ENCODE results near the gene FOXRED2. TPM values are rescaled to one million over a fixed set of nuclear protein-coding genes. Genes with fewer than 3 reads are reported as not detected.

FOXRED2 gene
- total and polyA plus RNA-seq, 2 of the 4 experiments (the other 2 are of a cell fraction) = 1.6 to 4.0 TPM

- Histone ChIP-seq H3K4me3 (ENCODE audit: insufficient read depth, low read depth, low read length) (no peak overlapping the region), H4K8ac (ENCODE audit: low read depth in 2 of 2, low read length in 2 of 2) (peak overlapping the region; percentile 22 to 92), H3K79me1 (ENCODE audit: low read depth in 1 of 2, low read length in 2 of 2) (peaks cover 0 to 32% of the 10 kb centered on the region in 2 experiments; a peak in 3 of 4 replicates), H3K56ac (ENCODE audit: extremely low read depth, insufficient read depth, low read length) (peak overlapping the region; percentile 72), H3K9me1 (ENCODE audit: insufficient read depth, low read length) (peaks cover 7% of the 10 kb centered on the region), H3K4ac (ENCODE audit: low read depth, low read length) (peak overlapping the region; percentile 96), H2AK5ac (ENCODE audit: low read depth, low read length) (peak overlapping the region; percentile 97), H4K91ac (ENCODE audit: insufficient read depth, low read depth, low read length) (peak overlapping the region; percentile 90), H3K14ac (replicated peaks; ENCODE audit: low read depth, low read length) (peak overlapping the region; percentile 78), H3K4me1 (ENCODE audit: control insufficient read depth, insufficient read depth, low read length) (peaks cover 19% of the 10 kb centered on the region), H4K5ac (ENCODE audit: low read depth, low read length) (peak overlapping the region; percentile 54), H3K4me2 (ENCODE audit: low read depth, low read length) (peak overlapping the region; percentile 41), H3K23ac (ENCODE audit: low read depth, low read length) (peak overlapping the region; percentile 73), H2BK5ac (ENCODE audit: low read depth, low read length, poor library complexity, severe bottlenecking) (peak overlapping the region; percentile 84), H2AFZ (replicated peaks; ENCODE audit: low read length, poor library complexity) (peak overlapping the region; percentile 50), H2BK15ac (ENCODE audit: low read depth, low read length) (peak overlapping the region; percentile 92), H2BK20ac (ENCODE audit: low read depth, low read length) (peak overlapping the region; percentile 97), H3K27me3 (ENCODE audit: control insufficient read depth, insufficient read depth, low read length) (no peaks in the 10 kb centered on the region), H3K9ac (ENCODE audit: low read depth, low read length) (no peak overlapping the region; the same call in 1 of the 2 replicates), H3K27ac (ENCODE audit: insufficient read depth, low read length) (peak overlapping the region; percentile 76), H3K9me3 (ENCODE audit: control insufficient read depth, insufficient read depth, low read length) (no peaks in the 10 kb centered on the region), H3K18ac (ENCODE audit: low read depth, low read length) (peak overlapping the region; percentile 82), H2AK9ac (replicated peaks; ENCODE audit: low read depth, low read length, poor library complexity) (peak overlapping the region; percentile 70), H4K20me1 (ENCODE audit: insufficient read depth, low read length) (no peaks in the 10 kb centered on the region; the same call in 1 of the 2 replicates), H2BK120ac (ENCODE audit: low read depth, low read length) (peak overlapping the region; percentile 95), H3K36me3 (ENCODE audit: control insufficient read depth, insufficient read depth, low read length) (no peaks in the 10 kb centered on the region)
- no TSS peak for BruUV-seq (replicated peaks)
- WGBS, 2 experiments (ENCODE audit: extremely low coverage in 2 of 2, insufficient read length in 1 of 2) = 84% methylated on average over 5 of the region's 6 CpGs; no CpG with 5 or more reads in 1 of the 2 experiments
- ATAC-seq (ENCODE audit: low read depth) (peak; percentile 94), DNase-seq (peak; percentile 97)
- dilution Hi-C loops (cut with HindIII; ENCODE audit: low sequenced_read_pairs, unreplicated experiment) = no loop called here
- CTCF ChIA-PET = interaction anchor here (0.6 kb wide), 1 partner anchor 17 kb away, joined by 3 read pairs; no protein-coding TSS in a partner anchor
- intact Hi-C loops (cut with micrococcal nuclease) = no loop called here
- in situ Hi-C loops (cut with MboI; ENCODE audit: low sequenced_read_pairs) = no loop called here
- TF ChIP-seq RFX5 (IDR thresholded peaks at IDR 0.05; ENCODE audit: low read depth, low read length) (no peak), RAD21 (IDR thresholded peaks at IDR 0.05; ENCODE audit: low read length) (no peak), MXI1 (IDR thresholded peaks at IDR 0.05; ENCODE audit: borderline replicate concordance, low read depth, low read length) (no peak), CEBPB (IDR thresholded peaks at IDR 0.05; ENCODE audit: low read depth, low read length) (0 out of 2 replicates have a peak, but pooled peaks have one; percentile 8), RCOR1 (IDR thresholded peaks at IDR 0.05; ENCODE audit: insufficient replicate concordance, low read length) (peak; percentile 78), FOS (IDR thresholded peaks at IDR 0.05; ENCODE audit: low read depth, low read length) (peak; percentile 100), NFE2L2 (IDR thresholded peaks at IDR 0.05; ENCODE audit: low read depth, low read length) (peak; percentile 48; the same call in 1 of the 2 replicates), MAZ (IDR thresholded peaks at IDR 0.05; ENCODE audit: borderline replicate concordance, low read depth, low read length) (peak; percentile 86), MAFK (IDR thresholded peaks at IDR 0.05; ENCODE audit: low read depth, low read length) (no peak), BHLHE40 (IDR thresholded peaks at IDR 0.05; ENCODE audit: low read depth, low read length) (peak; percentile 62; the same call in 1 of the 2 replicates)
- TF ChIP-seq, protein P1, sequence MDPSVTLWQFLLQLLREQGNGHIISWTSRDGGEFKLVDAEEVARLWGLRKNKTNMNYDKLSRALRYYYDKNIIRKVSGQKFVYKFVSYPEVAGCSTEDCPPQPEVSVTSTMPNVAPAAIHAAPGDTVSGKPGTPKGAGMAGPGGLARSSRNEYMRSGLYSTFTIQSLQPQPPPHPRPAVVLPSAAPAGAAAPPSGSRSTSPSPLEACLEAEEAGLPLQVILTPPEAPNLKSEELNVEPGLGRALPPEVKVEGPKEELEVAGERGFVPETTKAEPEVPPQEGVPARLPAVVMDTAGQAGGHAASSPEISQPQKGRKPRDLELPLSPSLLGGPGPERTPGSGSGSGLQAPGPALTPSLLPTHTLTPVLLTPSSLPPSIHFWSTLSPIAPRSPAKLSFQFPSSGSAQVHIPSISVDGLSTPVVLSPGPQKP (IDR thresholded peaks at IDR 0.05; ENCODE audit: borderline replicate concordance, low read depth, low read length) = no peak
- POLR2A ChIA-PET (ENCODE audit: unreplicated experiment) = interaction anchor here (0.5 kb wide), 1 partner anchor 101 kb away, joined by 5 read pairs; no protein-coding TSS in a partner anchor
Observed at GRCh38 chr22:36439481-36440271, 67.2 kb downstream of the FOXRED2 start.
